ENCODE data around the gene ABCC6.

- TF ChIP-seq ZNF530 (CRISPR knock-in tag; IDR thresholded peaks at IDR 0.05; ENCODE audit: low read depth) (no peak), JARID2 (CRISPR knock-in tag; IDR thresholded peaks at IDR 0.05; ENCODE audit: insufficient replicate concordance) (no peak), POGZ (CRISPR knock-in tag; IDR thresholded peaks at IDR 0.05) (no peak), JUNB (CRISPR knock-in tag; IDR thresholded peaks at IDR 0.05; ENCODE audit: borderline replicate concordance) (no peak), POLR2A (IDR thresholded peaks at IDR 0.05; ENCODE audit: insufficient read depth in 1 of 2, low read depth in 2 of 2, low read length in 2 of 2) (peak in 1 of 2 experiments; percentile 46; a peak in 1 of 4 replicates)
Measured at GRCh38 chr16:16186820-16187219, 36.5 kb downstream of the ABCC6 start.

All from HepG2 (cell line).